Activated naive CD4-positive, alpha-beta T cell treated with anti-CD3 and anti-CD28 coated beads, Interleukin-2, amount 50 U/mL, for 72 hours (primary cell): ENCODE results near the gene OR8D4. TPM values are rescaled to one million over a fixed set of nuclear protein-coding genes. Genes with fewer than 3 reads are reported as not detected.
"Not testable (repeated sequence)": the region's sequence is repeated elsewhere in the genome, so short reads cannot be mapped to it uniquely, and the experiment has no call there.

Experiments used
- ATAC-seq, 2 donors: fragments of 150-1000 bp; cut with Tn5 transposase; 2 replicates each; pipeline ENCODE4 v1.10.0; 2021; ENCODE audit warnings: mild to moderate bottlenecking in 2 of 2, moderate library complexity in 2 of 2
- DNase-seq, 2 donors: peaks; one replicate each; pipeline ENCODE4 v3.0.0; 2021 to 2022; ENCODE audit warnings: low spot score in 2 of 2
- H3K27ac Mint-ChIP-seq, 2 donors: one replicate each; pipeline ENCODE4 v1.8.0; 2022; ENCODE audit warnings: mild to moderate bottlenecking in 2 of 2, mixed read lengths in 2 of 2
- H3K36me3 Mint-ChIP-seq, 2 donors: one replicate each; pipeline ENCODE4 v1.8.0; 2022; ENCODE audit warnings: mixed read lengths in 2 of 2
- H3K9me3 Mint-ChIP-seq, 2 donors: one replicate each; pipeline ENCODE4 v1.8.0; 2022; ENCODE audit warnings: mixed read lengths in 2 of 2
- total RNA-seq, 2 donors: library from RNA; stranded (reverse); gene quantifications; one replicate each; pipeline ENCODE4 v1.2.3, GENCODE V29; 2022

Gene OR8D4
- total RNA-seq: not detected

- Mint-ChIP-seq H3K36me3 (no peaks in the 10 kb centered on the region), H3K9me3 (no peaks in the 10 kb centered on the region), H3K27ac (no peak within 1 kb of the TSS)
- ATAC-seq (no peak), DNase-seq (no peak)
Measured at GRCh38 chr11:123901867-123902266, at the start of gene OR8D4. OR8D4 (plus strand) TSS chr11:123902167; CDS start chr11:123906432, 4,265 bp downstream.

- DNase-seq: no peak
- ATAC-seq: no peak
- peaks cover 0 to 10% of the 10 kb centered on the region in 2 donors for H3K9me3 Mint-ChIP-seq
- no peak overlapping the region for H3K27ac Mint-ChIP-seq
- H3K36me3 Mint-ChIP-seq: no peaks in the 10 kb centered on the region
Measured at GRCh38 chr11:123852321-123852720, 49.6 kb upstream of the OR8D4 start.

GRCh38 chr11:123853038-123853437 is 48.9 kb upstream of the OR8D4 start:
- H3K27ac Mint-ChIP-seq: no peak overlapping the region
- DNase-seq (no peak), ATAC-seq (no peak)
- H3K9me3 Mint-ChIP-seq: peaks cover 0 to 10% of the 10 kb centered on the region in 2 donors
- H3K36me3 Mint-ChIP-seq: no peaks in the 10 kb centered on the region

- DNase-seq: no peak
- no peak overlapping the region for H3K27ac Mint-ChIP-seq
- no peak for ATAC-seq
- H3K36me3 Mint-ChIP-seq: no peaks in the 10 kb centered on the region
- H3K9me3 Mint-ChIP-seq: peaks cover 0 to 10% of the 10 kb centered on the region in 2 donors
Measured at GRCh38 chr11:123856444-123856843, 45.5 kb upstream of the OR8D4 start.

DNA sequence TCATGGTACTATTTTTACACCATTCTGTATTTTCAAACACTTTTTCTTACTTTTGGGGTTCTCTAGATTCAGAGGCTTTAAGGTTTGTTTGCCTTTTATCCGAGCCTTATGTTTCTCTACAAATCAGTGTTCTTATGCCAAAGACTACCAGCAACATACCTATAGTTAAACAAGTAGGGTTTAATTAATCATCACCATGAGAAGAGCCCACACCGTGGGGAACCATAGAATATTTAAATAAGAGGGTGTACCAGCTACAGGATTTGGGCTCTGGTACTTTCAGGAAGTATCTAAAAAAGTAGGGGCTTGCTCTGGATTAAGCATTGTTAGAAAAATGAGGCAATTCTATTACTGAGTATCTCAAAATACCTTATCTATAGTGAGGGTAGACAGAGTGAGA is 42.2 kb upstream of the OR8D4 start:
- Mint-ChIP-seq H3K27ac (no peak overlapping the region), H3K36me3 (no peaks in the 10 kb centered on the region), H3K9me3 (peaks cover 0 to 10% of the 10 kb centered on the region in 2 donors)
- no peak for ATAC-seq
- DNase-seq: no peak

DNA sequence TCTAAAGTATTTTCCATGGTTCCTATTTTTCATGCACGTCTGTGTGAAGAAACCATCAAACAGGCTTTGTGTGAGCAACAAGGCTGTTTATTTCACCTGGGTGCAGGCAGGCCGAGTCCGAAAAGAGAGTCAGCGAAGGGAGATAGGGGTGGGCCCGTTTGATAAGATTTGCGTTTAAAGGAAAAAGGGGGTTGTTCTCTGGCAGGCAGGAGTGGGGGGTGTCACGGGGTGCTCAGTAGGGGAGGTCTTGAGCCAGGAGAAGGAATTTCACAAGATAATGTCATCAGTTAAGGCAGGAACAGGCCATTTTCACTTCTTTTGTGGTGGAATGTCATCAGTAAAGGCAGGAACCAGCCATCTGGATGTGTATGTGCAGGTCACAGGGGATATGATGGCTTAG is 36.7 kb upstream of the OR8D4 start:
- not testable (repeated sequence) for DNase-seq, H3K9me3 Mint-ChIP-seq, ATAC-seq, H3K27ac Mint-ChIP-seq, H3K36me3 Mint-ChIP-seq

DNA sequence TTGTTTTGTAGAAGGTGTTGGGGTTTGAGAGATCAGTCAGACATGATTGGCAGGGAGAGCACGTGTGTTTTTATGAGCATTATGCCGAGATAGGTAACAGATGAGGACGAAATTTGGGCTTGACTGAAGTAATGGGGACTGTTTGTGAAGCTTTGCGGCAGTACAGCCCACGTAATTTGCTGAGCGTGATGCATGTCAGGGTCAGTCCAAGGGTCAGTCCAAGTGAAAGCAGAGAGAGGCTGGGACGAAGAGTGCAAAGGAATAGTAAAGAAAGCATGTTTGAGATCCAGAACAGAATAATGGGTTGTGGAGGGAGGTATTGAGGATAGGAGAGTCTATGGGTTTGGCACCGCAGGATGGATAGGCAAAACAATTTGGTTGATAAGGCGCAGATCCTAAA is 34.2 kb upstream of the OR8D4 start:
- not testable (repeated sequence) for ATAC-seq, H3K9me3 Mint-ChIP-seq, DNase-seq, H3K27ac Mint-ChIP-seq, H3K36me3 Mint-ChIP-seq

DNA sequence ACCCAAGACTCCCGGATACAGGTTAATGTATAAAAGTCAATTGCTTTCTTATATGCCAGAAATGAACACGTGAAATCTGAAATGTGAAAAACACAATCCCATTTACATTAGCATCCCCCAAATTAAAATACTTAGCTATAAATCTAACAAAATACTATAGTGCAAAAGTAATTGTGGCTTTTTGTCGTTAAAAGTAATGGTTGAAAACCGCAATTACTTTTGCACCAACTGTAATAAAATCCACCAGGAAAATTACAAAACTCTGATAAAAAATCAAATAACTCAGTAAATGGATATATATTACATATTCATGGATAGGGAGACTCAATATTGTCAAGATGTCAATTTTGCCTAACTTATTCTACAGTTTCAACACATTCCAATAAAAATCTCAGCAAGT is 21.1 kb upstream of the OR8D4 start:
- ATAC-seq (no peak), DNase-seq (no peak)
- H3K36me3 Mint-ChIP-seq: no peaks in the 10 kb centered on the region
- H3K27ac Mint-ChIP-seq: no peak overlapping the region
- H3K9me3 Mint-ChIP-seq: no peaks in the 10 kb centered on the region

GRCh38 chr11:123885570-123885969 is 16.4 kb upstream of the OR8D4 start, which contains the start of gene TMEM225:
TMEM225 (minus strand) TSS chr11:123885670; CDS start chr11:123885425, 245 bp downstream.
- no peaks in the 10 kb centered on the region for H3K9me3 Mint-ChIP-seq
- ATAC-seq (no peak), DNase-seq (no peak)
- no peaks in the 10 kb centered on the region for H3K36me3 Mint-ChIP-seq
- H3K27ac Mint-ChIP-seq: no peak within 1 kb of the TSS

DNA sequence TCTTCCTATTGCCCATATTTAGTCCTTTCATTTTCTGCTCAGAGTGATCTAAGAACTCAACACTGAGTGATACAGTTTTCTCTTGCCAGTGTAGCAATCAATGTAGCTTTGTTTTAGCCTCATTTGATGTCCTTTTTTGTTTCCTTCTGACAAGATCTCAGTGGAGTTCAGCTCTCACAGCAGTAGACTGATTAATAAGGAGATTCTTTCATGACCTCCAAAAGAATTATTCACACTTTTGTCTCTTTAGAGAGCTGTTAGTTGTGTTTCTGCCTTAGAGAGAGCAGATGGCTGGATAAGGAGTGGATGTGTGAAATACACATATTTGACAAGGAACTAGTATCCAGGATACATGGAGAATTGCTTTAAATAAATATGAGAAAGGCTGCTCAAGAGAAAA is 9.9 kb upstream of the OR8D4 start:
- H3K9me3 Mint-ChIP-seq: no peaks in the 10 kb centered on the region
- no peaks in the 10 kb centered on the region for H3K36me3 Mint-ChIP-seq
- DNase-seq (no peak), ATAC-seq (no peak)
- H3K27ac Mint-ChIP-seq: no peak overlapping the region

GRCh38 chr11:123899792-123900191 is 2.2 kb upstream of the OR8D4 start:
- no peaks in the 10 kb centered on the region for H3K36me3 Mint-ChIP-seq
- H3K27ac Mint-ChIP-seq: no peak overlapping the region
- DNase-seq (no peak), ATAC-seq (no peak)
- no peaks in the 10 kb centered on the region for H3K9me3 Mint-ChIP-seq

DNA sequence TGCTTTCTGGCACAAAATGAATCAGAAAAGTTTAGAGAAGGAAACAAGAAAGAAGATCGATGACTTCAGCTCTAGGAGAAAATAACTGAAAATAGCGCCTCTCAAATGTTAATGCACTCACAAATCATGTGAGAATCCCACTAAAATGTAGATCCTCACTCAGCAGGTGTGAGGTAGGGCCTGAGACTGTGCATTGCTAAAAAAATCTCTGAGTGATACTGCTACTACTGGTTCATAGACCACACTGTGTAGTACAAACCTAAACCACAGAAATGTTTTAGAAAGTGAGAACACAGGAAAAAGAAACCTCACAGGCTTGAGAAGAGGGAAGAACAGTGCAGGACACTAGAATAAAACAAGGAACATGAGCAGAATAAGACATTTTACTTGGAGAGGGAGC is 2.0 kb downstream of the OR8D4 start:
- ATAC-seq: peak in 1 of 2 donors; percentile 88
- H3K9me3 Mint-ChIP-seq: no peaks in the 10 kb centered on the region

DNA sequence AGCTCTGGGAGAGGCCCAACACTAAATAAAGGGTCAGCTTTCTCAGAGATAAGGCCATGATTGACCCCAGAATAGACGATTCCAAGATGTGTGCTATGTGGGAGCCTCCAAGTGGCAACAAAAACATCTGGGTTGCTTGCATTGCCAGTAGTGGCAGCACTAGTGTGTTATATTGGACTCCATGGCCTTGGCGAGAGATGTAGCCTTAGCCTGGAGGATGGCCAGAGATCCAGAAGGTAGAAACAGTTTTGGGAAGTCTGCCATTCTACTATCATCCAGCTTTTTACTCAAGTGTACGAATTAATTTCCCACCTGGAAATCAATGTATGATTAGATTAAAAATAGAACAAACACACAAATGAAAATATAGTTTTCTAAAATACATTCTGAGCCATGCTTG is 3.0 kb downstream of the OR8D4 start:
- Mint-ChIP-seq H3K27ac (no peak overlapping the region), H3K36me3 (no peaks in the 10 kb centered on the region), H3K9me3 (no peaks in the 10 kb centered on the region)
- ATAC-seq (no peak), DNase-seq (no peak)

More for the DNA sequence above, 2.0 kb downstream of the OR8D4 start:
- DNase-seq: no peak
- Mint-ChIP-seq H3K36me3 (no peaks in the 10 kb centered on the region), H3K27ac (no peak overlapping the region)

DNA sequence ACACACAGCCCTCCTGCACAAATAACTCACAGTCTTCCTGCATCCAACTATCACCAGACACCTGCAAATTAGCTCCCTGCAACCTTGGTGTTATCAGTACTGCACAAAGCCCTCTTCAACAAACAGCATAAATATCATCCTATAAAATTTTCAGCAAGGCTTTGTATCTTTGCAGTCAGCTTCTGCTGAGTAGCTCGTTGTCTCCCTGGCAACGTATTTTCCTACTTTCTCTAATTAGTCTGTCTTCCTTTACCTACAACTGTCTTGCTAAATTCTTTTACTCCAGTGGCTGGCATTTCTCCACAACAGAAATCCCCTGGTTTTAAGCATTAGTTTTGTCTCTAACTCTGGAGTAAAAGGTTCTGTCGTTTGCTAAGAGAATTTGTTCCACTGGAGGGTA is 3.9 kb downstream of the OR8D4 start:
- H3K9me3 Mint-ChIP-seq: no peaks in the 10 kb centered on the region
- no peaks in the 10 kb centered on the region for H3K36me3 Mint-ChIP-seq
- no peak overlapping the region for H3K27ac Mint-ChIP-seq
- ATAC-seq: no peak
- DNase-seq: no peak

DNA sequence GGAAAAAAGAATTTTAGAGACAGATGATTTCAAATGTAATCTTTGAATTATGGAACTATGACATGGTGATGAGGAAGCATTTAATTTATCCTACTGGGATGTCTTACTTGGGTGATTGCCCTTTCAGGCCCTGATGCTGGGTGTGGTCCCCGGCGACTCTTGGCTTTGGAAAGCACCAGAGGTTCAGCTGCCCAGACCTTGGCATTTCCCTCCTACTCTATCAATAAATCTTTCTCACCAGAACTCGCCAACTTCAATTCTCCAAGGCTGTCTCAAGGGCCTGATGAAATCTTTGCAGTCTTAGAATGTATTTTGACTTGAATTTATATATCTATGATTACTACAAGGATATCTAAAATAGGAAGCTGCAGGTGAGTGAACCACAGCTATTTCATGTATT is 19.0 kb downstream of the OR8D4 start:
- peaks cover 0 to 4% of the 10 kb centered on the region in 2 donors for H3K9me3 Mint-ChIP-seq
- no peak overlapping the region for H3K27ac Mint-ChIP-seq
- ATAC-seq (no peak), DNase-seq (no peak)
- no peaks in the 10 kb centered on the region for H3K36me3 Mint-ChIP-seq

GRCh38 chr11:123924027-123924426 is 22.1 kb downstream of the OR8D4 start:
- Mint-ChIP-seq H3K36me3 (no peaks in the 10 kb centered on the region), H3K27ac (no peak overlapping the region), H3K9me3 (peaks cover 0 to 5% of the 10 kb centered on the region in 2 donors)
- no peak for DNase-seq
- no peak for ATAC-seq

DNA sequence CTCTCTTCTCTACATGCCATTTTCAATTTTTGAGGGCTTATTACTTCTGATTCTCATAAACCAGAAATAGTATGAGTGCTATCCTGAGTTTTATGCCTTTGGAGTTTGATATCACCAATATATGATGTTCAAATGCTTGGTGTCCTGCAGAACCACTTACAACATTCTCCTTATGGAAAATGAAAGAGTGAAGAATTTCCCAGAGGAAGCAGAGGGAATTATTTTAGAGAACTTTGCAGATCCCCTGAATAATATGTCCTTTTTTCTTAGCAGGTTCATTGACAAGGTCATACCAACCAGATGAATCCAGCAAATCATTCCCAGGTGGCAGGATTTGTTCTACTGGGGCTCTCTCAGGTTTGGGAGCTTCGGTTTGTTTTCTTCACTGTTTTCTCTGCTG is 37.4 kb downstream of the OR8D4 start, which contains the start of gene OR4D5:
Gene OR4D5 (plus strand): TSS at position 301 of the 400 bp plus-strand sequence. CDS start 0 bp downstream, at position 301.
- no peak within 1 kb of the TSS for H3K27ac Mint-ChIP-seq
- DNase-seq: no peak
- H3K9me3 Mint-ChIP-seq: peaks cover 4 to 5% of the 10 kb centered on the region in 2 donors
- ATAC-seq: no peak
- H3K36me3 Mint-ChIP-seq: no peaks in the 10 kb centered on the region

GRCh38 chr11:123942413-123942812 is 40.4 kb downstream of the OR8D4 start:
- Mint-ChIP-seq H3K27ac (no peak overlapping the region), H3K9me3 (peaks cover 4 to 5% of the 10 kb centered on the region in 2 donors), H3K36me3 (no peaks in the 10 kb centered on the region)
- ATAC-seq (no peak), DNase-seq (no peak)

DNA sequence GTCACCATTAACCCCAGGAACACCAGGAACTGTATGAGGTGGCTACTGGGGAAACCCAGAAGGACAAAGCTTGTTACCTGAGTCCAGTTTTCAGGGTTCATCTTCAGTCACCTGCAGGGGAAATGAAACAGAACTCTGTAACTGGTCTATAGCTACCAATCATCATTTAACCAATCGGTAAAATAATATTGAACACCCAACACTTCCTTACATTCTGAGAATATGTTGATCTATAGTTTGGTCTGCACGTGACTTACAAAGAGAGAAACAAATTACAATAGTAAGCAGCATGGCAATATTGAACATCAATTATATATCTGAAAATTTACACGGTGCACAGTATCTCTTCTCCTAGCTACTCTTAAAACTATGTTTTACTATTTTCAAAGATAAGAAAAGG is 41.8 kb downstream of the OR8D4 start, which contains the start of gene OR6T1:
Gene OR6T1 (minus strand): TSS at position 101 of the 400 bp plus-strand sequence. CDS start 0 bp downstream, at position 101.
- no peaks in the 10 kb centered on the region for H3K36me3 Mint-ChIP-seq
- ATAC-seq (no peak), DNase-seq (no peak)
- H3K9me3 Mint-ChIP-seq: peaks cover 4 to 5% of the 10 kb centered on the region in 2 donors
- no peak within 1 kb of the TSS for H3K27ac Mint-ChIP-seq
